AG10803 (cell line): ENCODE measurements around the gene HOXD10.

Experiments
- DNase-seq: peaks from one replicate; pipeline ENCODE4 v3.0.0; 2010; ENCODE audit warnings: low read depth
- H3K4me3 ChIP-seq: 2 replicates; pipeline ENCODE4 v1.5.1; 2011; ENCODE audit warnings: mild to moderate bottlenecking, low read length, control low read depth
- TF ChIP-seq, protein P1 (sequence below): conservative IDR thresholded peaks from 2 replicates; pipeline ENCODE4 v1.5.1; 2011; ENCODE audit warnings: mild to moderate bottlenecking, low read length, control low read depth, inconsistent platforms

HOXD10 gene

DNA sequence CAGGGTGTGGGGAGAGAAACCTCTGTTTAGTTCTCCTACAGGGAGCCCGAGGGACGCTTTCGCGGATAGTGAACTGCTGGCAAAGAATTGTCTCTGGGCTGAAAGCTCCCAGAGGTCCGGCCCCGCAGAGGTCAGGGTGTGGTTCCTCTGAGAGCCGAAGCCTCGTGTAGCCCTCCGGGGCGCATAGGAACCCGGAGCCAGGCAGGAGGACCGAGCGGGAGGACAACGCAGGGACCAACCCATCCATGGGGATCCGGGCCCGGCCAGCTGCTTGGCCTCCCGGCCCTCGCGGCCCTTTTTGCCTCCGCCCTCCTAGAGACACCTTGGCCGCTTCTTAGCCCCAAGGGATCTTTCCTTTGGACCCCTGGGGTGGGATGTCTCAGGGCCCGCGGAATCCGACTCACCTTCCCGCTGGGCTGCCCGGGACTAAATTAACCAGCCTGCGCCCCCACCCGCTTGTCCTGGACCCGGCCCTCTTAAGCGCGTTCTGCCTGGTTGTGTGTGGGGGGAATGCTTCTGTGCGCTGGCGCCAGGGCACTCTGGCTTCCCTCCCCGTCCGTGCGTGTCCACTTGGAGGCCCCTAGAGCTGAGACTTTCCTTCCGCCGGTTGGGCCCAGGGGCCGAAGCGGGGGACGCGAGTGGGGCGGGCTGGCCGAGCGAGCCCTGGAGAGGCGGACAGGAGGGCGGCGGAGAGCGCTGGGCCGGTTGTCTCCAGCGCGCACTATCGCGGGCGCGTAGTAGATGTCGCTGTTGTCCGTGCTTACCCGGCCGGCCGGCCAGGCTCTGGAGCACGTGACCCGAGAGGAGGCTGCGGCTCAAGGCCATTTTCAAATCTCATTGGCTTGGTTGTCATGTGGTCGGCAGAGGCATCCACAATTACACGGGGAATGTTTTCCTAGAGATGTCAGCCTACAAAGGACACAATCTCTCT is at the start of gene HOXD10:
Gene HOXD10, plus strand, starts transcription at position 896 of the 931 bp plus-strand sequence. CDS start 56 bp downstream, outside the sequence.
- TF ChIP-seq, protein P1, sequence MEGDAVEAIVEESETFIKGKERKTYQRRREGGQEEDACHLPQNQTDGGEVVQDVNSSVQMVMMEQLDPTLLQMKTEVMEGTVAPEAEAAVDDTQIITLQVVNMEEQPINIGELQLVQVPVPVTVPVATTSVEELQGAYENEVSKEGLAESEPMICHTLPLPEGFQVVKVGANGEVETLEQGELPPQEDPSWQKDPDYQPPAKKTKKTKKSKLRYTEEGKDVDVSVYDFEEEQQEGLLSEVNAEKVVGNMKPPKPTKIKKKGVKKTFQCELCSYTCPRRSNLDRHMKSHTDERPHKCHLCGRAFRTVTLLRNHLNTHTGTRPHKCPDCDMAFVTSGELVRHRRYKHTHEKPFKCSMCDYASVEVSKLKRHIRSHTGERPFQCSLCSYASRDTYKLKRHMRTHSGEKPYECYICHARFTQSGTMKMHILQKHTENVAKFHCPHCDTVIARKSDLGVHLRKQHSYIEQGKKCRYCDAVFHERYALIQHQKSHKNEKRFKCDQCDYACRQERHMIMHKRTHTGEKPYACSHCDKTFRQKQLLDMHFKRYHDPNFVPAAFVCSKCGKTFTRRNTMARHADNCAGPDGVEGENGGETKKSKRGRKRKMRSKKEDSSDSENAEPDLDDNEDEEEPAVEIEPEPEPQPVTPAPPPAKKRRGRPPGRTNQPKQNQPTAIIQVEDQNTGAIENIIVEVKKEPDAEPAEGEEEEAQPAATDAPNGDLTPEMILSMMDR: peak; percentile 45
- peak; percentile 74 for DNase-seq
- peak within 1 kb of the TSS; percentile 30 for H3K4me3 ChIP-seq

DNA sequence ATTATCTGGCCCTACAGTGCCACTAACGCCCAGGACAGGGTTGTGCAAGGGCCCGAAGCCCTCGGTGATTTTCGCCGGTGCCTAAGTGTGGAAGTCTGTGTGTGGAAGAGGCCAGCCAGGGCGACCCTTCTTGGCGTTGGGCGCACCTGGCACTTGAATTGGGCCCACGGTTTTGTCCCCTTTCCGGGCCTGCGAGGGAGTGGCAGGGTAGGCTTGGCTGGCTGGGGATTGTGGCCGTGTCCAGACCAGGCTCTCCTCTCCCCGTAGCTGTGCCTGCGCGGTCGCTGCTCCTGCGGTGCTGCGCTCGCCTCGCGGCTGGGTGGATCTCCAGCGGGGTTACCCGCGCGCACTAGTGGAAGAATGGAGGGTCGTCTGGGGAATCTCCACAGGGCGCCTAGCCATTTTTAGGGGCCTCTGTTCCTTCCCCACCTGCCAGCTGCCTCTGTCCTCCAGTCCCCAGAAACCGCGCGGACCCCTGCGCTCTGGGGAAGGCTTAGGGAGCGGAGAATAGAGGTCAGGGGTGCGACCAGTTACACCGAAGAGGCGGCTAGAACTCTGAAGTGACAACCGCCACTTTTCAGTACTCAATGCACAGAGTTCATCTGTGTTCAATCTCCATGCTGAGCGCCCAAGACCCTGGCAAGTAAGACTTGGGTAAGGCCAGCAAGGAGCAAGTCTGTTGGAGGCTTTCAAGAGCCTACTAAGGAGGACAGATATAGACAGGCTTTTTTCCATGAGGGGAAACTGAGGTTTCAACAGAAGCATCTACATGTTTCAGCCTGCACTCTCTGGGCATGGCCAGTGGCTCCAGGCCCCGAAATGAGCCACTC is 48.8 kb upstream of the HOXD10 start:
- DNase-seq: no peak
- TF ChIP-seq, protein P1: no peak
- H3K4me3 ChIP-seq: peak overlapping the region; percentile 43

DNA sequence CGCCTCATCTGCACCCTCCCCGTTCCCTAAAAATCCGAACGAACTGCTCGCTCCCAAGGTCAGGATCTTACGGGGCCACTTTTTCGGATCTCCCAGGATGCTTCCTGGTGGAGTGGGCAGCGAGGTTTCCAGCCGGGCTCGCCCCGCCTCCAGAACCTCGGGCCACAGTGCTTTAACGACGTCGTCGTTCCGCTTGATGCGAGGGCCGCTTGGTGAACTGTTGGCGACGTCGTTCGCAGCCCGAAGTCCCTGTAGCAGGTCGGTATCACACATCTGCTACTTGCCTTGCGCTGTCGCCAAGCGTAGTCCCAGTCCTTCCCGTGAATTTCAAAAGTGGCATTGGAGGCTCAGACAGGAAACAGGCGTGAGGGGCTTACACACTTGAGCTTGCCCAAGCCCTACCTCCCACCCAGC is 48.2 kb upstream of the HOXD10 start:
- TF ChIP-seq, protein P1: no peak
- DNase-seq: no peak
- no peak overlapping the region for H3K4me3 ChIP-seq

DNA sequence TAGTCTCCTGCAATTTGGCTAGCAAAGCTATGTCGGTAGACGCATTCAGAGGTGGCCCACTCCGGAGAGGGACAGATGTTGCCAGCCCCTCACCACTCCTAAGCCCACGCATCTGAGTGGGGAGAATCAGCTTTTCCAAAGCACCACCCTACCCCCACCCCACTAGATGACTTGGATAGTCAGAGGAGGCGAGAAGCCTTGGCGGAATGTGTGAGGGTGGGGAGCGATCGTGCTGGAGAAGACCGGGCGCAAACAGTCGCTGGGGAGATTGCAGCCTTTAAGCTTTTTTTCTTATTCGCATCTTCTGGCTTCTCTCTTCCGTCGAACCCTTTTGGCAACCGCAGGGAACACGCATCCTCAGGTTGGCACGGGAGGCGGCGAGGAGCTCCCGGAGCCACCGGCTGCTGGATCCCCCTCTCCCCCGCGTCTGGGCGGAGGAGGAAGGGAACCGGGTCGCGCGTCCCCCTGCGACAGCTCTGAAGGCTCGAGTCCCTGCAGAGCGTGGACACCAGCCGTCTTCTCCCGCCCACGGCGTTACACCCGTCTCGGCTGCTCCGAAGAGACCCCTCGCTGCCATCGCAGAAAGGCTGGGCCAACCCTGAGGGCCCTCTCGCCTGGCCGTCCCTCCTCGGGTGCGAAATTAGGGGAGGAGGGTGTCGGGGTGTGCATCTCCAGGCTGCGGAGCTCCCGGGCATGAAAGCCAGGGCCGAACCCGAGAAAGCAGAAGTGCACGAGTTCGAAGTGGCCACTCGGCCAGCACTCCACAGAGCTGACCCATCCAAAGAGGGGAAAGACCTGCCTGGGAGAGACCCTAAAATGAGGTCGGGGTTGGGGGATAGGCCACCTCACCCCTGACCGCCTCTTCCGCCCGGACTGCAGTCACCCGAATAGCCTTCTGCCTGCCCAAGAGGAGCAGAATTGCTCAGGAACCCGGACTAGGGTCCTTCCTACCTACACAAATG is 45.0 kb upstream of the HOXD10 start:
- no peak for DNase-seq
- no peak overlapping the region for H3K4me3 ChIP-seq
- TF ChIP-seq, protein P1: no peak

DNA sequence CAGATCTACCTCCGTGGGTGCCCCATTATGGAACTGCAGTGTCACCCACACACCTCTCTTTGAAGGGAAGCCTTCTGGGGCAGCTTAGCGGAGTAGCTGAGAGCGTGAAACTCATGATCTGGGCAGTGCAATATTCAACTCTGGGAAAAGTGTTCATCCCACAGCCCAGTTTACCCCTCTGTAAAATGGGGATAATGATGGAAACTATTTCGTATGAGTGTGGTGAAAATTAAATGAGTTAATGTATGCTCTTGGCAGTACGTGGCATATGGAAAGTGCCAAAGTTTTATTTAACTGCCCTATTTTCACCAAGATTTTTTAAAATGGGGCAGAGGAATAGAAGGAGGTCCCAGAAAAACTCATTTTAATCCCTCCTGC is 44.3 kb upstream of the HOXD10 start:
- TF ChIP-seq, protein P1: no peak
- H3K4me3 ChIP-seq: no peak overlapping the region
- no peak for DNase-seq
